ENCODE data around the gene ZC3H18.

ZC3H18 gene

GRCh38 chr16:88585269-88585668, 15.1 kb downstream of the ZC3H18 start:
- DNase-seq: no peak

DNA sequence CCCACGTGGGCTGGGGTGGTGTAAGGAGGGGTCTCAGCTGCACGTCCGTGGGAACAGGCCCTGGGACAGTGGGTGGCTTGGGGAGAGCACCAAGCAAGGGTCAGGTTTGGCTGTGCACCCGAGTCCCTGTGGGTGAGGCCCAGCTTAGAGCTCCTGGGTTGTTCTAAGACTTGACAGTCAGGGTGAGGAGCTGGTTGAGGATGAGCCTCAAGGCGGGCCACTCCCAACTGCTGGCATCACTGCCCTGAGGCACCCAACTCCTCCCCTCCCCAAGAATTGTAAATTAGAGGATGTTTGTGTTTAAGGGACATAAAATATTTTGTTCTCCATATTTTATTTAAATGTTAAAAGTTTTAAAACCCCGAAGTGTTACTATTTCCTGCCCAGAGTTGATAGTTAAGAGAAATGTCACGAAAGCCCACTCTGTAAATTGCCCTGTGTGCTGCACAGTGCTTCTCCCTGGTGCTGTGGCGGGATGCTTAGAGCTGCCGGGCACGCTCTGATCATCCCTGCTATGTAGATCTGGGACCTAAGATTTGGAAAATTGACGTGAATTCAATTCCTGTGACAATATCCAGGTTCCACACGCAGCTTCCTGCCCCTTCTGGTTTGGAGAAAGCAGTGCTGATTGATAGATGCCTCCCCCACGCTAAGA, 15.9 kb downstream of the ZC3H18 start:
- DNase-seq: no peak

- DNase-seq: no peak
Observed at GRCh38 chr16:88588148-88588547, 17.9 kb downstream of the ZC3H18 start.

- no peak for DNase-seq
Observed at GRCh38 chr16:88588754-88589153, 18.6 kb downstream of the ZC3H18 start.

- DNase-seq: no peak
Observed at GRCh38 chr16:88589441-88589840, 19.2 kb downstream of the ZC3H18 start.

GRCh38 chr16:88591577-88592021, 21.4 kb downstream of the ZC3H18 start:
- DNase-seq: no peak

DNA sequence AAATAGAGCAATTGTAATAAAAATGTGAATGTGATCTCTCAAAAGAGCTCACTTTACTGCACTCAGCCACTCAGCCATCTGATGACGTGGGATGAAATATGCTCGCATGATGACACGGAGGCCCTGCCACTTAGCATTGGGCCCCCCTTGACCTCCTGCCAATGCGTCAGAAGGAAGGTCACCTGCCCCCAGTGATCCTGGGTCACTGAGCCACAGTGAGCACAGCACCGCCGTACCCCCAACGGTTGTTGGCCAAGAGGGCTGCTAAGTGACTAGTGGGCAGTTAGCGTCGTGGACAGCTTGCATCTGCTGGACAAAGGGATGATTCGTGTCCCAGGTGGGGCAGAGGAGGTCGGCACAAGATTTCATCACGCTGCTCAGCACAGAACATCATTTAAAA, 22.9 kb downstream of the ZC3H18 start:
- DNase-seq: no peak

DNA sequence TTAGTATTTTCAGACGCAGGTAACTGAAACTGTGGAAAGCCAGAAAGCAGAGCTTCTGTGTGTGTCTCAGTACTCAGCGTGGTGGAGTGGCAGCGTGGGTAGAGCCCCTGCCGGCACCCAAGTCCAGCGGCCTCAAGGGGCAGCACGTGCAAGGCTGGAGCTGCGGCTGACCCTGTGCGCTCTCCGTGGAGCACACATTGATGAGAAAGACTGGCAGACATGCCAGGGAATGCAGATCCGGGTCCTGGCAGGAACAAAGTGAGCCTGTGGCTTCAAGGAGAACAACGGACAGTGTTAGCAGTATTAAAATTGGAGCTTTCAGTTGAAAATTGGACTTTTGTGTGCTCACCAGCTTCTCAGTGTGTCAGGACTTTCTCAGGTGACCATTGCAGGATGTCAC, 23.3 kb downstream of the ZC3H18 start:
- DNase-seq: no peak

DNA sequence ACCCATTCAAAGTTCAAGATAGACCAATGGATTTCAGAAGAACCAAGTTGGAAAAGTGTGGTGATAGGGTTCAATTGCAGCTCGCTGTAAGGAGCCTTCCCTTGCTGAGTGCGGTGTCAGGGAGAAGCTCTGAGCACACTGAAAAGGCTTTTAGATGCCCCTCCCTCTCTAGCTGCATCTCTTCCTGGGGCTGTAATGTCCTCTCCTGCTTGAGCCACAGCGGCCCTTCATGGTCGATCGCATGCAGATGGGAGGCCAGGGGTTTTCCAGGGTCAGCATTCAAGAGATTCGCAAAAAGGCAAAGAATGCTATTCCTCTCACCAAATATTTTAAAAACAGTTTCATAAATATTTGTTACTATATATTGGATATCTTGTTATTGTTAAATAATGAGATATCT, 23.7 kb downstream of the ZC3H18 start:
- DNase-seq: no peak

DNA sequence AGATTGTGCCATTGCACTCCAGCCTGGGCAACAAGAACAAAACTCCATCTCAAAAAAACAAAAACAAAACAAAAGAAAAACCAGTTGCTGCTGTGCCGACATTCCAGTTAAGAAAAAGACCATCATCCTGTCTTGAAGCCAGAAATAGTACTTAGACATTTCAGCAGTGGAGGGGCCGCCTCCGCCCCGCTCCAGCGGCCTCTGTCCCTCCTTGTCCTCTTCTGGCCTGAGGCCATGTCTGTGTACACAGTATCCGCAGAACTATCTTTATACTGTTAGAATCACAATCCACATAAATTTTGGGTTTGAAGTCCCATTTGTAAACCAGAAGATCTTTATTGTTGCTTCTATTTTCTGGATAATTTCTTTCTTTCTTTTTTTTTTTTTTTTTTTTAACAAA, 24.9 kb downstream of the ZC3H18 start:
- DNase-seq: no peak

- no peak for DNase-seq
Observed at GRCh38 chr16:88595921-88596320, 25.7 kb downstream of the ZC3H18 start.

- DNase-seq: no peak
Observed at GRCh38 chr16:88596483-88596882, 26.3 kb downstream of the ZC3H18 start.

DNA sequence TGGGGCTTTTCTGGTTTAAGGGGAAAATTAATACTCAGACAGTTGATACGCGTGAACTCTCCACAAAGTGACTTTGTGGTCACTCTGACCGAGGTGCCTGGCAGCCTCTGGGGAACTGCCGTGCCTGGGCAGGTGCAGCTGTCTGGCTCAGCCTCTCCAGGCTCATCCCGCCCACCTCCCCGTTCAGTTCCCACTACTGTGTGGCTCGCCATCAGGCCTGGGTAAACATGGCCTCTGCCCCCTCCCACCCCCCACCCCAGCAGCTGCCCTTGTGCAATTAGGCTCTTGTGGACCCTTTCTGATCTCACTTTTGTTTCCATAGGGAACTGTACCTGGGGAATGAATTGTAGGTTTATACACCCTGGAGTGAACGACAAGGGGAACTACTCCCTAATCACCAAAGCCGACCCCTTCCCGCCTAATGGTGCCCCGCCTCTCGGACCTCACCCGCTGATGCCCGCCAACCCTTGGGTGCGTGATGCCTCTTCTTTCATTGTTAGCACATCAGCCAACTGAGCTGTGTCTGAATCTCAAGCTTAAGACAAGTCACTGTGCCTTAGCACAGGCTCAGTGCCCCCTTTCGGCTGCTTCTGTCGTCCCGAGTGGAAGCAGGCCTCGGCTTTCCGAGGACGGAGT, 27.8 kb downstream of the ZC3H18 start:
- no peak for DNase-seq

DNA sequence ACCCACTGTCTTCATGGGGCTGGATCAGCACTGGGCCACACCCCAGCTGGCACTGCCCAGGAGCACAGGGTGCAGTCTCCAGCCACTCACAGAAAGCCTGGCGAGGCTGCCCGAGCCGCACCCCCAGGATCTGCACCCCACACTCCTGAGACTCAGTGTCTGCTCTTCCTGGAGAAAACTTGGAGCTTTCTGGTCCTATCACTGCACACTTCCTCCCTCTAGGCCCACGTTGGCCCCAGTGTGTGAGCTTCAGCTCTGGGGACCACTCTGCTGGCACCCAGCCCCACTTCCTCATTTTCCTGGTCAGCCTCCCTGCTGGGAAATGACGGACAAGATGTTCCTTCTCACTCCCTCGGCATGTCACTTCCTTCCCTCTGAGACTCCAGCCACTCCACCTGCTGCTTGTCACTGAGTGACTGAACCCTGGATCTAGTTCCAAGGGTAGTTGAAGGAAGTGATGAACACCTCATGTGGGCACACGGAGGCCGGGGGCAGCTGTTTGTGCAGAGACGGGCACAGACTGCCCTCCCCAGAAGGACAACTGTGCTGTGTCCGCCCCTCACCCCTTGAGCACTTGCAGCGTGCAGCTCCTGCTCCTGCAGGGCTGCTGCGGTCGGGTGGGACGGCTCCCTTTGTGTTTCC, 29.0 kb downstream of the ZC3H18 start:
- DNase-seq: no peak

GRCh38 chr16:88599825-88600538, 29.8 kb downstream of the ZC3H18 start:
- DNase-seq: no peak

- DNase-seq: no peak
Observed at GRCh38 chr16:88600539-88600896, 30.3 kb downstream of the ZC3H18 start.

DNA sequence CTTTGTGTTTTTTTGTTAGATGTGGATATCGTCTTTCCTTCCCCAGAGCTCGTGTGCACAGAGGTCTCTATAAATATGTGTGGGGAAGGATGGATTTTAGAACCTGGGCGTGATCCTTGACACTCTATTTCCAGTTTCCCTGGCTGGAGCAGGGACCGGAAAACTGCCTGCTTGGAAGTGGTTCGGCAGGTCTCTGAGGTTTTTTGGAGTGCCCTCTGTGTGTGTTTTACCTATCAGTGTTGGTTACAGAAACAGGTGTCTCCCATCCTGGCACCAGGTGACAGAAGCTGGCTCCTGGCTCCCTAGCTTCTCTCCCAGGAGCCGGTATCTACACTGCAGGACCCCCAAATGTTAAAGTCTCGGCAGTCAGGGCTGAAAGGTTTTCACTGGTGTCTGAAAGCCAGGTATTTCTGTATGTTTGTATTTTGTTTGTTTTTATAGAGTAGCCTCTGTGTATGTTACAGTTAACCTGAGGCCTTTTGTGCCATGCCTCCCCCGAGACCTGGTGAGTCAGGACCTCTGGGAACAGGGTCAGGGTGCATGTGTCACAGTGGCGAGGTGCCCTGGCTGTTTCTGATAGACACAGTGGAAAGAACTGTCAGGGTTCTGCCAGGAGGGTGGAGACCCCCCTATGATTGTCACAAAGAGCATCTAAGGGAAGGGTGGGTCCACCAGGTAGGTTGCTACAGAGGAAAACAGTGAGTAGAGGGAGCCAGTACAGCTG, 31.3 kb downstream of the ZC3H18 start:
- DNase-seq: no peak

GRCh38 chr16:88602091-88602490, 31.9 kb downstream of the ZC3H18 start:
- DNase-seq: no peak

GRCh38 chr16:88605186-88606147, 35.3 kb downstream of the ZC3H18 start:
- DNase-seq: no peak

GRCh38 chr16:88606148-88606757, 36.0 kb downstream of the ZC3H18 start:
- DNase-seq: no peak

GRCh38 chr16:88608076-88608475, 37.9 kb downstream of the ZC3H18 start:
- DNase-seq: no peak

Measured in activated effector memory CD4-positive, alpha-beta T cell treated with Interleukin-2 at 50 U/mL for 16 hours (primary cell).